ENCODE data around the gene NLGN1.

GRCh38 chr3:173635826-173636225 is 238.3 kb downstream of the NLGN1 start:
- no peak for TF ChIP-seq CTCF (IDR thresholded peaks at IDR 0.05)
- no peak for TF ChIP-seq POLR2A (IDR thresholded peaks at IDR 0.05)

All from heart left ventricle (tissue), 13 donors.